PC-3 (cell line): Measurements from ENCODE around the gene CCT3. TPM values are rescaled to one million over a fixed set of nuclear protein-coding genes. Genes with fewer than 3 reads are reported as not detected.

Source experiments
- ATAC-seq: fragments of 200-7000 bp; cut with Tn5 transposase; 2 replicates; pipeline ENCODE4 v1.9.1; 2020; ENCODE audit warnings: mild to moderate bottlenecking, moderate library complexity
- BruUV-seq: library from RNA; stranded (reverse); fragments of 400-500 nt; replicated peaks from 2 replicates; lab custom pipeline; 2021; lab: Mats Ljungman, UMichigan
- CTCF ChIA-PET: fragments of 300-600 bp; sonication (Branson Sonifier 250); formaldehyde crosslinking; loops from one replicate; lab custom pipeline; 2022; ENCODE audit warnings: antibody characterized with exemption; lab: Charles Lee
- POLR2A ChIA-PET: fragments of 300-600 bp; sonication (Branson Sonifier 250); formaldehyde crosslinking; loops from one replicate; lab custom pipeline; 2022; ENCODE audit warnings: antibody characterized with exemption; ENCODE audit not compliant: unreplicated experiment; lab: Charles Lee
- DNase-seq: peaks from one replicate; pipeline ENCODE4 v3.0.0-alpha.2; 2015
- H2AFZ ChIP-seq: fragments of 300-600 bp; sonication (generic); 2 replicates; pipeline ENCODE4 v1.6.0; 2016; ENCODE audit warnings: antibody characterized with exemption, low read length
- H3F3A ChIP-seq: fragments of 300-600 bp; sonication (generic); one replicate; pipeline ENCODE4 v1.6.0; 2017; ENCODE audit warnings: antibody characterized with exemption, low read length, control low read depth, mild to moderate bottlenecking; ENCODE audit not compliant: unreplicated experiment
- H3K27ac ChIP-seq: fragments of 300-600 bp; sonication (generic); 2 replicates; pipeline ENCODE4 v1.5.1; 2016; ENCODE audit warnings: mild to moderate bottlenecking, low read length
- H3K27me3 ChIP-seq: fragments of 300-600 bp; sonication (generic); 2 replicates; pipeline ENCODE4 v1.6.1; 2016; ENCODE audit warnings: low read length, mixed read lengths
- H3K36me3 ChIP-seq: fragments of 300-600 bp; sonication (generic); 2 replicates; pipeline ENCODE4 v1.6.1; 2016; ENCODE audit warnings: low read depth, mixed run types, low read length, mixed read lengths
- H3K4me1 ChIP-seq: fragments of 300-600 bp; sonication (generic); 2 replicates; pipeline ENCODE4 v1.5.1; 2016; ENCODE audit warnings: low read length; ENCODE audit not compliant: insufficient read depth
- H3K4me2 ChIP-seq: fragments of 300-600 bp; sonication (generic); 2 replicates; pipeline ENCODE4 v1.6.0; 2016; ENCODE audit warnings: low read length
- H3K4me3 ChIP-seq: fragments of 300-600 bp; sonication (generic); 2 replicates; pipeline ENCODE4 v1.5.1; 2016; ENCODE audit warnings: mild to moderate bottlenecking, low read length, mixed read lengths
- H3K79me2 ChIP-seq: fragments of 300-600 bp; sonication (generic); 2 replicates; pipeline ENCODE4 v1.6.1; 2017; ENCODE audit warnings: low read length, mixed read lengths
- H3K9ac ChIP-seq: fragments of 300-600 bp; sonication (generic); 2 replicates; pipeline ENCODE4 v1.6.0; 2016; ENCODE audit warnings: mild to moderate bottlenecking, low read length
- H3K9me2 ChIP-seq: fragments of 300-600 bp; sonication (generic); replicated peaks from 2 replicates; pipeline ENCODE4 v1.6.1; 2016; ENCODE audit warnings: mixed run types, low read length, mixed read lengths
- H3K9me3 ChIP-seq: fragments of 300-600 bp; sonication (generic); 2 replicates; pipeline ENCODE4 v1.6.1; 2016; ENCODE audit warnings: low read length, mixed read lengths
- H4K20me1 ChIP-seq: fragments of 300-600 bp; sonication (generic); 2 replicates; pipeline ENCODE4 v1.6.1; 2016; ENCODE audit warnings: low read length, mixed read lengths
- EZH2 ChIP-seq: fragments of 300-600 bp; sonication (generic); IDR thresholded peaks from one replicate; pipeline ENCODE4 v1.6.1; 2017; ENCODE audit warnings: antibody characterized with exemption, mild to moderate bottlenecking, low read length; ENCODE audit not compliant: unreplicated experiment
- EZH2phosphoT487 ChIP-seq: fragments of 300-600 bp; sonication (generic); IDR thresholded peaks from 2 replicates; pipeline ENCODE4 v1.6.1; 2018; ENCODE audit warnings: mild to moderate bottlenecking, antibody characterized with exemption, low read length, borderline replicate concordance
- intact Hi-C: fragments of 100-400 bp; cut with micrococcal nuclease; formaldehyde crosslinking; loops from 2 replicates; pipeline ENCODE4 v1.9.0; 2023
- total RNA-seq: library from RNA; depleted of rRNA; stranded (reverse); fragments of >200 nt; gene quantifications from 2 replicates; pipeline ENCODE4 v1.2.3, GENCODE V29; 2014
- TF ChIP-seq, protein P1 (sequence below): fragments of 300-600 bp; sonication (generic); conservative IDR thresholded peaks from 2 replicates; pipeline ENCODE4 v1.5.1; 2017; ENCODE audit warnings: antibody characterized with exemption, low read depth, mild to moderate bottlenecking, low read length

Gene CCT3
- total RNA-seq, 1 experiment from 2014 or later: 692 TPM

DNA sequence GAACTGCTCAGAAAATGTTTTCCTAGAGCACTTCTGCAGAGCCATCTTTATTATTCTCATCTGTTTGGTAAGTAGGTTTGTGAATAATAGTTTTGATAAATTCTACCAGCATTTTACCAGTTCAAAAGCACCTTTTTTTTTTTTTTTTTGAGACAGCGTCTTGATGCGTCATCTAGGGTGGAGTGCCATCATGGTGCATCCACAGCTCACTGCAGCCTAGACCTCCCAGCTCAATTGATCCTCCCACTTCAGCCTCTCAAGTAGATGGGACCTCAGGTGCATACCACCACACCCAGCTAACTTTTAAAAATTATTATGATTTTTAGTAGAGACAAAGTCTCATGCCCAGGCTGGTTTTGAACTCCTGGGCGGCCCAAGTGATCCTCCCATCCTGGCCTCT, 21.2 kb upstream of the CCT3 start:
- no TSS peak for BruUV-seq

DNA sequence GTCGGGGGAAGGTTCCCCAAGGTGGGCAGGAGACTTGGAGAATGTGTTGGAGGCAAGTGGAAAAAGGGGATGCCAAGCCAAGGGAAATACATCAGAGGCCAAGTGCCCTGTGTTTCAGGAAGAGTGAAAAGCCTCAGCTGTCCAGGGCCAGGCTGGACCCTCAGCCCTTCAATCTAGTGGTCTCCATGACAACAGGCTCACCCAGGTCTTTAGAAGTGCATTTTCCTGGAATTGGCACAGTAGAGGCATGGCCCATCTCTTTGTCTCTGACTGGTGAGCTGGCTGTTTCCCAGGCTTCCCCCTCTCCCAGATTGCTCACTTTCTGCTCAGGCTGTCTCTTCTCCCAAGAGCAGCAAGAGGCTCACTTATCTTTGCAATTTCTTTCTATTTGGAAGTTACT, 20.5 kb upstream of the CCT3 start:
- ChIA-PET CTCF (no interaction called here), POLR2A (no interaction called here)
- Histone ChIP-seq H3K4me3 (no peak overlapping the region), H3K9ac (no peak overlapping the region), H3K4me1 (no peaks in the 10 kb centered on the region), H2AFZ (no peak overlapping the region), H3K4me2 (no peak overlapping the region), H3K9me3 (no peaks in the 10 kb centered on the region), H3K79me2 (no peaks in the 10 kb centered on the region), H3F3A (no peaks in the 10 kb centered on the region), H3K9me2 (no peaks in the 10 kb centered on the region), H3K27me3 (no peaks in the 10 kb centered on the region), H3K36me3 (no peaks in the 10 kb centered on the region), H3K27ac (no peak overlapping the region), H4K20me1 (no peaks in the 10 kb centered on the region)
- intact Hi-C loops: no loop called here
- no peak for ATAC-seq
- TF ChIP-seq, protein P1, sequence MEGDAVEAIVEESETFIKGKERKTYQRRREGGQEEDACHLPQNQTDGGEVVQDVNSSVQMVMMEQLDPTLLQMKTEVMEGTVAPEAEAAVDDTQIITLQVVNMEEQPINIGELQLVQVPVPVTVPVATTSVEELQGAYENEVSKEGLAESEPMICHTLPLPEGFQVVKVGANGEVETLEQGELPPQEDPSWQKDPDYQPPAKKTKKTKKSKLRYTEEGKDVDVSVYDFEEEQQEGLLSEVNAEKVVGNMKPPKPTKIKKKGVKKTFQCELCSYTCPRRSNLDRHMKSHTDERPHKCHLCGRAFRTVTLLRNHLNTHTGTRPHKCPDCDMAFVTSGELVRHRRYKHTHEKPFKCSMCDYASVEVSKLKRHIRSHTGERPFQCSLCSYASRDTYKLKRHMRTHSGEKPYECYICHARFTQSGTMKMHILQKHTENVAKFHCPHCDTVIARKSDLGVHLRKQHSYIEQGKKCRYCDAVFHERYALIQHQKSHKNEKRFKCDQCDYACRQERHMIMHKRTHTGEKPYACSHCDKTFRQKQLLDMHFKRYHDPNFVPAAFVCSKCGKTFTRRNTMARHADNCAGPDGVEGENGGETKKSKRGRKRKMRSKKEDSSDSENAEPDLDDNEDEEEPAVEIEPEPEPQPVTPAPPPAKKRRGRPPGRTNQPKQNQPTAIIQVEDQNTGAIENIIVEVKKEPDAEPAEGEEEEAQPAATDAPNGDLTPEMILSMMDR: no peak
- no peak for TF ChIP-seq EZH2phosphoT487
- TF ChIP-seq EZH2: no peak
- BruUV-seq: no TSS peak
- no peak for DNase-seq

More for the DNA sequence above, 21.2 kb upstream of the CCT3 start:
- no peak for TF ChIP-seq EZH2
- TF ChIP-seq, protein P1: no peak
- no peak for TF ChIP-seq EZH2phosphoT487
- no peaks in the 10 kb centered on the region for H3K36me3 ChIP-seq
- POLR2A ChIA-PET: interaction anchor here (0.7 kb wide), 1 partner anchor 141 kb away, joined by 3 read pairs; no protein-coding TSS in a partner anchor
- no peak overlapping the region for H3K4me3 ChIP-seq
- no peak overlapping the region for H3K9ac ChIP-seq
- intact Hi-C loops: no loop called here
- no peak overlapping the region for H2AFZ ChIP-seq
- H3K4me1 ChIP-seq: no peaks in the 10 kb centered on the region
- H4K20me1 ChIP-seq: no peaks in the 10 kb centered on the region
- no peak overlapping the region for H3K4me2 ChIP-seq
- DNase-seq (no peak), ATAC-seq (no peak)
- CTCF ChIA-PET: interaction anchor here (0.6 kb wide), 1 partner anchor 118 kb away, joined by 3 read pairs; no protein-coding TSS in a partner anchor
- no peak overlapping the region for H3K27ac ChIP-seq
- H3K9me3 ChIP-seq: no peaks in the 10 kb centered on the region
- H3K79me2 ChIP-seq: no peaks in the 10 kb centered on the region
- H3K9me2 ChIP-seq: no peaks in the 10 kb centered on the region
- H3F3A ChIP-seq: no peaks in the 10 kb centered on the region
- no peaks in the 10 kb centered on the region for H3K27me3 ChIP-seq

DNA sequence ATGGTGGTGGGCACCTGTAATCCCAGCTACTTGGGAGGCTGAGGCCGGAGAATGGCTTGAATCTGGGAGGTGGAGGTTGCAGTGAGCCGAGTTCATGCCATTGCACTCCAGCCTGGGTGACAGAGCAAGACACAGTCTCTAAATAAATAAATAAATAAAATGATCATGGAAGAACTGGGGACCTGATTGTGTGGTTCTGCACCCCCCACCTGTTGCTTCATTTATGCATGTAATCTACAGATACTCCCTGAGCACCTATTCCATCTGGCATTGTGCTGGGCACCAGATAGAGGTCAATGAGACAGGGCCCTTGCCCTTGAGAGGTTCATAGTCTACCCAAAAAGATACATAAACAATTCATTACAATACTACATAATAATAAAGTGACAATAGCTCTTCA, 19.9 kb upstream of the CCT3 start:
- no peak overlapping the region for H3K4me2 ChIP-seq
- no peaks in the 10 kb centered on the region for H3K79me2 ChIP-seq
- BruUV-seq: no TSS peak
- no peaks in the 10 kb centered on the region for H3K27me3 ChIP-seq
- POLR2A ChIA-PET: no interaction called here
- no peak overlapping the region for H3K9ac ChIP-seq
- H2AFZ ChIP-seq: no peak overlapping the region
- ATAC-seq (no peak), DNase-seq (no peak)
- TF ChIP-seq, protein P1: no peak
- TF ChIP-seq EZH2: no peak
- TF ChIP-seq EZH2phosphoT487: no peak
- no peaks in the 10 kb centered on the region for H3K36me3 ChIP-seq
- CTCF ChIA-PET: no interaction called here
- H4K20me1 ChIP-seq: no peaks in the 10 kb centered on the region
- H3K9me3 ChIP-seq: no peaks in the 10 kb centered on the region
- no peaks in the 10 kb centered on the region for H3K9me2 ChIP-seq
- H3K4me1 ChIP-seq: no peaks in the 10 kb centered on the region
- intact Hi-C loops: no loop called here
- H3K27ac ChIP-seq: no peak overlapping the region
- no peaks in the 10 kb centered on the region for H3F3A ChIP-seq
- no peak overlapping the region for H3K4me3 ChIP-seq
